M059J (cell line): ENCODE results near the gene SHQ1. TPM values are rescaled to one million over a fixed set of nuclear protein-coding genes. Genes with fewer than 3 reads are reported as not detected.
"Not testable (repeated sequence)": the region's sequence is repeated elsewhere in the genome, so short reads cannot be mapped to it uniquely, and the experiment has no call there.

ENCODE experiments used
- DNase-seq: peaks from one replicate; pipeline ENCODE4 v3.0.0-alpha.2; 2012; ENCODE audit warnings: low read depth
- total RNA-seq: library from RNA; depleted of rRNA; stranded (reverse); fragments of >200 nt; shearing (Covaris generic); gene quantifications from 2 replicates; pipeline ENCODE4 v1.2.3, GENCODE V29; 2014

Gene SHQ1
- total RNA-seq, 1 experiment from 2014 or later = 12.6 TPM

- no peak for DNase-seq
Measured at GRCh38 chr3:72748659-72749058, 99.6 kb downstream of the SHQ1 start.

GRCh38 chr3:72746430-72747411 is 101.5 kb downstream of the SHQ1 start:
- peak; percentile 29 for DNase-seq

- peak; percentile 57 for DNase-seq
Measured at GRCh38 chr3:72745146-72745999, 102.9 kb downstream of the SHQ1 start.

GRCh38 chr3:72744330-72744729 is 103.9 kb downstream of the SHQ1 start:
- DNase-seq = no peak

GRCh38 chr3:72739531-72740466 is 108.4 kb downstream of the SHQ1 start:
- peak; percentile 46 for DNase-seq

- no peak for DNase-seq
Measured at GRCh38 chr3:72738752-72739530, 109.3 kb downstream of the SHQ1 start.

GRCh38 chr3:72735072-72735471 is 113.2 kb downstream of the SHQ1 start:
- DNase-seq = not testable (repeated sequence)

- DNase-seq = no peak
Measured at GRCh38 chr3:72733676-72734075, 114.6 kb downstream of the SHQ1 start.

- DNase-seq = not testable (repeated sequence)
Measured at GRCh38 chr3:72732666-72733345, 115.4 kb downstream of the SHQ1 start.

GRCh38 chr3:72728958-72729467 is 119.2 kb downstream of the SHQ1 start:
- peak; percentile 57 for DNase-seq

- no peak for DNase-seq
Measured at GRCh38 chr3:72728329-72728889, 119.8 kb downstream of the SHQ1 start.

- DNase-seq = no peak
Measured at GRCh38 chr3:72727726-72728125, 120.5 kb downstream of the SHQ1 start.

- DNase-seq = no peak
Measured at GRCh38 chr3:72727172-72727571, 121.1 kb downstream of the SHQ1 start.

GRCh38 chr3:72725229-72725628 is 123.0 kb downstream of the SHQ1 start:
- no peak for DNase-seq

- peak; percentile 72 for DNase-seq
Measured at GRCh38 chr3:72724070-72724469, 124.2 kb downstream of the SHQ1 start.

- DNase-seq = peak; percentile 79
Measured at GRCh38 chr3:72722930-72723726, 125.1 kb downstream of the SHQ1 start.

- no peak for DNase-seq
Measured at GRCh38 chr3:72721683-72722381, 126.4 kb downstream of the SHQ1 start.

- no peak for DNase-seq
Measured at GRCh38 chr3:72720566-72720965, 127.7 kb downstream of the SHQ1 start.
